ENCODE measurements around the gene ZNF143.
"Not testable (repeated sequence)": the region's sequence is repeated elsewhere in the genome, so short reads cannot be mapped to it uniquely, and the experiment has no call there.

Gene ZNF143

DNA sequence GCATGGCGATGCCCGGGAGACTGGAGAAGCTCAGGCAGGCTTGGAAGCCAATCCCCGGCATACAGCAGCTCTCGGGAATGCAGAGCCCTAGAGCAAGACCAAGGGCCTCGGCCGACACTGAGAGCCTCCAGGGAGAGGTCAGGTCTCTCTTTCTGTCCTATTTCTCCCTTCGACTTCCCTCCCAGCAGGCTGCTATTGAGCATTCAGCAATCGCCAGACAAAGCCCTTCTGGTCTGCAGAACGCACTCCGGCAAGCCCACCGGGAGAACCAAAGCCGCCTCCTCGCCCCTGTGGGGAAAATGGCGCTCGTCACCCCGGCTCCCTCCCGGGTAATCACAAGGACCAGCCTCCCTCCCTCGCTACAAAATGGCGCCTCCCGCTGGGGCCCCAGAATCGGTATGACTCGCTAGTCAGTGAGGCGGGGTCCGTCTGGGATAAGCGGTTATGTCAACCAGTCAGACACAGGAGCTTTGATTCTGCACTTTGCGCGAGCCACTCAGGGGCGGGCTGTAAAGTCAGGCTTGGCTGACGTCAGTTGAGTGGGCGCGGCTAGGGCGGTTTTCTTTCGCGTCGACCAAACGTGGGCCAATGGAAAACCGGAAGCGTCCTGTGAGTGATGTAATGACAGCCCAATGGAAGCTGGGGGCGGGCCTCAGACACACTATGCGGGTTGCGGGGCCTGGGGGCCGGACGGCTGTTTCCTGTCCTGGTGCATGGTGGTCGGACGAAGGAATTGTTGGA is at the start of gene ZNF143:
Gene ZNF143, plus strand, starts transcription at position 691 of the 741 bp plus-strand sequence. CDS start 10,297 bp downstream, outside the sequence.
- peak within 1 kb of the TSS; percentile 99 for H3K27ac ChIP-seq
- peak; percentile 98 for DNase-seq (ENCODE audit: low read depth, low spot score)

- no peak for DNase-seq (ENCODE audit: low read depth, low spot score)
- H3K27ac ChIP-seq = no peak overlapping the region
These were observed 32.1 kb upstream of the ZNF143 start for GRCh38 chr11:9428706-9429105.

DNA sequence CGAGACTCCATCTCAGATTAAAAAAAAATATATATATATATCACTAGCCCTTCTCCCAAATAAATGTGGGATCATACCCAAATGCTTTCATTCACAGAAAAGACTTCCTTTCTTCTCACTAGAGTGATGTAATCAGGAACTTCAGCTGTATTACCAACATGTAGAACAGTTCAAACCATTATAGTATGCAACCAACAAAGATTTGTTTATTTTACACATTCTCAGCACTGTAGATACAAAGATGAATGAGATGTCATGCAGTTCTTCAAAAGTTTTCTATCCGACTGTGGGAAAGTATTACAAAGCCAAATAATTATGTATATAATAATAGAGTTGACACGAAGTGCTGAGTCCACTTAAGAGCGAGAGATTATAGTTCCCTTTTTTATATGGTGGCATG is 22.2 kb upstream of the ZNF143 start:
- H3K27ac ChIP-seq = no peak overlapping the region

DNA sequence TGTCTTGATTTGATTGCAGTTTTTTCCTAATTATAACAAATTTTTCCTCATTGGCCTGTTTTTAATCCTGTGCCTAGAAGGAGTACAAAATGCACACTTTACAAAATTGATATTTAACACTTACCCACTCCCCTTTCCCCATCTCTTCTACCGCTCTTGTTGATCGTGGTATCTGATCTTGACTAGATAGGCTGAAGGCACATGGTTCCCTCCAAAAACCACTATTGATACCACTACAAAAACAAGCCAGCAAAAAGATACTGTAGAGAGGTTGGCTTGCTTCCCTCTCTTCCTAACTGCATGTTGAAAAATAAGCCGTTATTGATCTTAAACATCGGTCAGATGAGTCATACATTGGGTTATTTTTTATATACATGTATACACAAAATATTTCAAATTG is 14.6 kb upstream of the ZNF143 start:
- no peak overlapping the region for H3K27ac ChIP-seq
- no peak for DNase-seq (ENCODE audit: low read depth, low spot score)

More for the DNA sequence above, 22.2 kb upstream of the ZNF143 start:
- DNase-seq (ENCODE audit: low read depth, low spot score) = no peak

GRCh38 chr11:9448576-9449352 is 12.0 kb upstream of the ZNF143 start:
- DNase-seq (ENCODE audit: low read depth, low spot score) = no peak
- no peak overlapping the region for H3K27ac ChIP-seq

- not testable (repeated sequence) for H3K27ac ChIP-seq; DNase-seq (ENCODE audit: low read depth, low spot score)
These were observed 8.8 kb upstream of the ZNF143 start for GRCh38 chr11:9452023-9452422.

- no peak for DNase-seq (ENCODE audit: low read depth, low spot score)
- H3K27ac ChIP-seq = no peak overlapping the region
These were observed 5.1 kb upstream of the ZNF143 start for GRCh38 chr11:9455722-9456121.

- no peak for DNase-seq (ENCODE audit: low read depth, low spot score)
- peak overlapping the region; percentile 99 for H3K27ac ChIP-seq
These were observed 1.0 kb upstream of the ZNF143 start for GRCh38 chr11:9459667-9460321.

DNA sequence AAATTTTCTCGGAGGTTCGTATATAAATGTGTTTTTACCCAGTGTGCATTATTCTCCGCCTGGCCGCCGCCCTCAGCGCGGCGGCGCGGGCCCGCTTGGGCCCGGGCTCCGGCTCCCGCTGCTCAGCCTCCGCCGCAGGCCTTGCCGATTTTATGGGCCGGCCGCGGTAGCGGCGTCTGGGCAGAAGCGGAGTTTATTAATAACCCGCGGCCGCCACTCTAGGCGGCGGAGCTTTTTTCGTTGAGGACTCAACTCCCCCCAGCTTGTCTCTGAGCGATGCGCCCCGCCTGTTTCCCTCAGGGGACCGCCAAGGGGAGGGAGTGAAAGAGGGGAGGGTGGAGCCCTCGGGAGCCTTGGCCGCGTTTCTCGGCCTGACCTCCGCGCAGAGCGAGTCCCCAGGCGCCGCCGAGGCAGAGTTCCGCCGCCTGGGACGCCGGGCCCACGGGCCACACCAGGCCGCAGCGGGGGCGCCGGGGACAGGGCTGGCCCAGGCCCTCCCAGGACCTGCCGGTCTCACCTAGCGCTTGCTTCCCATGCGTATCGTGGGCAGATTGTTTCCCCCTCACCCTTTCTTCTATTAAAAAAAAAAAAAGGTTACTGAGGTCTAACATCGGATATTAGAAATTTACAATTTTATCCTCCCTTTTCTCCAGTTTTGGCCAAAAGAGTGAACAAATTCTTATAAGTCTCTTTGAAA is 399 bp downstream of the ZNF143 start:
- H3K27ac ChIP-seq = peak overlapping the region; percentile 99
- peak; percentile 27 for DNase-seq (ENCODE audit: low read depth, low spot score)

GRCh38 chr11:9461760-9462134 is 935 bp downstream of the ZNF143 start:
- H3K27ac ChIP-seq = peak overlapping the region; percentile 99
- DNase-seq (ENCODE audit: low read depth, low spot score) = no peak

DNA sequence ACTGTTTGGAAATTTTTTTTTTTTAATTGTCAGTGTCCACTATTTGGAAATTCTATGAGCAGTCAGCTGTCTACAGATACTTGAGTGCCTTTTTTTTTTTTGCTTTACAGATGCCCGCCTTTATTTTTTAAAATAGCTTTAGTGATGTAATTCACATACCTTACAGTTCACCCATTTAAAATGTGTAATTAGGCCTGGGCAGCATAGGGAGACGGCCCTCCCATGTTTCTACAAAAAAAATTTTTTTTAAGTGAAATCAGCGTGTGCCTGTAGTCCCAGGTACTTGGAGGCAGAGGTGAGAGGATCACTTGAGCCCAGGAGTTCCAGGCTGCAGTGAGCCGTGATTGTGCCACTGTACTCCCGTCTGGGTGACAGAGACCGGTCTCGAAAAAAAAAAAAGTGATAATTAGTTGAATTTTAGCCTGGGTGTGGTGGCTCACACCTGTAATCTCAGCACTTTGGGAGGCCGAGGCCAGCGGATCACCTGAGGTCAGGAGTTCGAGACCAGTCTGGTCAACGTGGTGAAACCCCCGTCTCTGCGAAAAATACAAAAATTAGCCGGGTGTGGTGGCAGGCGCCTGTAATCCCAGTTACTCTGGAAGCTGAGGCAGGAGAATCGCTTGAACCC is 1.5 kb downstream of the ZNF143 start:
- peak overlapping the region; percentile 99 for H3K27ac ChIP-seq
- no peak for DNase-seq (ENCODE audit: low read depth, low spot score)

DNA sequence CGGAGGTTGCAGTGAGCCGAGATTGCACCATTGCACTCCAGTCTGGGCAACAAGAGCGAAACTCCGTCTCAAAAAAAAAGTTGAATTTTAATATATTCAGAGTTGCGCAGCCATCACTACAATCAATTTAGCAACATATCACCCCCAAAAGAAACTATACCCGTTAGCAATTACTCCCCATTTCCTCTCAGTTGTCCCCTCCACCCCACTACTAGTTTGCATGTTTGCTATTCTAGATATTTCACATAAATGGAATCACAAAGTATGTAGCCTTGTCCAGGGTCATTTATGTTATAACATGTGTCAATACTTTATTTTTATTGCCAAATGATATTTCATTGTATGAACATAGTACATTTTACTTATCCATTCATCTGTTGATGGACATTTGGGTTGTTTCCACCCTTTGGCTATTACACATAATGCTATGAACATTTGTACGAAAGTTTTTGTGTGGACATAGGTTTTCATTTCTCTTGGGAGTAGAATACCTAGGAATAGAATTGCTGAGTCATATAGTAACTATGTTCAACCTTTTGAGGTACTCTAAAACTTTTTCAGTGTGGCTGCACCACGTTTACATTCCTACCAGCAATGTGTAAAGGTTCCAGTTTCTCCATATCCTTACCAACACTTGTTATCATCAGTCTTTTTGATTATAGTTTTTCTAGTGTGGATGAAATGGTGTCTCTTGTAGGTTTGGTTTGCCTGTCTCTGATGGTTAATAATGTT is 2.2 kb downstream of the ZNF143 start:
- no peak for DNase-seq (ENCODE audit: low read depth, low spot score)
- H3K27ac ChIP-seq = peak overlapping the region; percentile 99

DNA sequence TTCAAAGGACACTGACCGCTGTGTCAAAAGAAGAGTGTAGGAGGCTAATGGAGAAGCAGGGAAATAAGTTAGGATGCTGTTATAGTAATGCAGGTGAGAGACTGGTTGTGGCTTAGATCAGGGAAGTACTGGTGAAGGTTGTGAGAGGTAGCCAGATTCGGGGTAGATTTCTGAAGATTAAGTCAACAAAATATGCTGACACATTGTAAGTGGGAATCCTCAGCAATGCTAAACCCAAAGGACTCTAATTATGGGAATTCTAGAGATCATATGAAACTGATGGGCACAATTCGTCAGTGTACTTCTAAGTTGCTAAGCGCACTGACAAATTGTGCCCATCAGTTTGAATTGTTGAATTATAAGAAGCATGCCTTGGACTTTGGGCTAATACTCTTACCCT is 10.0 kb downstream of the ZNF143 start:
- no peak overlapping the region for H3K27ac ChIP-seq
- no peak for DNase-seq (ENCODE audit: low read depth, low spot score)

DNA sequence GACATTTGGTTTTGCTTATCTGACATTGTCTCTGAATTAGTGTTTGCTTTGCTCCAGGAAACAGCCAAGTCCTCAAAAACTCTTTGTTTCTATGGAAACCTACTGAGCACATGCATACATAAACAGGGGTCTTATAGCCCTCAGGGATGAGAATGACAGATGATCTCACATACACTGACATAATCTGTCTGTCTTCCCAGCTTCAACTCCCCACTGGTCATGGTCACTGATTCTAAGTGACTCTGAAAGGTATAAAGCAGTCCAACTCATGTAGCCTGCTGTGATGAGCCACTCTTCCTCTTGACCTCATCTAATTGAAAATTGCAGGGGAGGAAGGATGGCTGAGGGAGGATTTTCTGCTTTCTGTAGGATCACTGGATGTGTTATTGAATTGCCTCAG is 12.6 kb downstream of the ZNF143 start:
- no peak overlapping the region for H3K27ac ChIP-seq
- no peak for DNase-seq (ENCODE audit: low read depth, low spot score)

DNA sequence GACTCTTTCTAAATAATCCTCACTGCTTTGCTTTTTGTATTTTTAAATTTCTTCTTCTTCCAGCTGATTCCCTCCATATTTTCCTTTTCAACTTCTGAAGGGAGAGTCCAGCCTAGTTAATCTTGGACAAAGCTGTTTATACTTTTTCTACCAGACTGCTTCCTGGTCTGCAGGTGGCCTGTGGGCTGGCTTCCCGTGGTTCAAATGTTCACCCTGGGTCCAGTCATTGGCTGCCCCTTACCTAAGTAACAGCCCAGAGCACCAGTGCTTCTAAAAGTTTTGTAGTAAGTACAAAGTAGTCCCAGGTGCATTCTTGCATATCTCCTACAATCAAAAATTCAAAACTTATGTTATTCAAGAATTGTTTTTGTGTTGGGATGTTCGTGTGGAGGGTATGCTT is 19.1 kb downstream of the ZNF143 start:
- DNase-seq (ENCODE audit: low read depth, low spot score) = no peak
- H3K27ac ChIP-seq = no peak overlapping the region

- no peak for DNase-seq (ENCODE audit: low read depth, low spot score)
These were observed 28.4 kb downstream of the ZNF143 start for GRCh38 chr11:9489080-9489765.

DNA sequence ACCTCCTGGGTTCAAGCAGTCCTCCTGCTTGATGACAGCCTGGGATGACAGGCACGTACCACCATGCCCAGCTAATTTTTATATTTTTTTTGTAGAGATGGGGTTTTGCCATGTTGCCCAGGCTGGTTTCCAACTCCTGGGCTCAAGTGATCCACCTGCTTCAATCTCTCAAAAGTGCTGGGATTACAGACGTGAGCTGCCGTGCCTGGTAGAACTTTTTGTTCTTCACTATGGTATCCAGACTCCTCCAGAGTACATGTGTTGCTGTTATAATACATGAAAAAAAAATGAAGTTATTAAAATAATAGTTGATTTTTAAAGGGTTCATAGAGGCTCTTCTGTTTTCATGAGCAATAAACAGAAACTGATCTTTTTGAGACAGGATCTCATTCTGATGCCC is 29.6 kb downstream of the ZNF143 start:
- no peak overlapping the region for H3K27ac ChIP-seq
- DNase-seq (ENCODE audit: low read depth, low spot score) = no peak

More at GRCh38 chr11:9489080-9489765, 28.4 kb downstream of the ZNF143 start:
- H3K27ac ChIP-seq = peak overlapping the region; percentile 27

DNA sequence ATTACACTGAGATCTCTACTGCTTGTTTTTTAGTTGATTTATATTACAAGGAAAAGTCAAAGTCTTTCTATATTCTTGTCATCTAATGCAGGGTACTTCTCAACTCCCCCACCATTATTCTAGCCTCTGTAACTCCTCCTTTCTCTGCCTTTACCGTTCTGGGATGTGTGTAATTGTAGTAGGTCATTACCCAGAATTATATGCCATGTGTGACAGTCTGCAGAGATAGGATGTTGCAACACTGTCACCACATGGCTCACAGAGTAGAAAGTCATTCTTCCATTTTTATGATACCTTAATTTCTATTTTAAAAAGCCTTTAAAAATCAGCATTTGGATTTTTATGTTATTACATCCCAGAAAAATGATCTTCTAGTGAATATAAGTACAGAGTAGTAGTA is 32.7 kb downstream of the ZNF143 start:
- H3K27ac ChIP-seq = no peak overlapping the region
- no peak for DNase-seq (ENCODE audit: low read depth, low spot score)

- H3K27ac ChIP-seq = no peak overlapping the region
These were observed 33.5 kb downstream of the ZNF143 start for GRCh38 chr11:9494316-9494715.

More at GRCh38 chr11:9494316-9494715, 33.5 kb downstream of the ZNF143 start:
- no peak for DNase-seq (ENCODE audit: low read depth, low spot score)
